GM23338 (cell line): ENCODE data around the gene ST7L. TPM values are rescaled to one million over a fixed set of nuclear protein-coding genes. Genes with fewer than 3 reads are reported as not detected.

Source experiments
- ATAC-seq: fragments of 200-7000 bp; cut with Tn5 transposase; 3 replicates; pipeline ENCODE4 v1.9.1; 2020
- DNase-seq: peaks from one replicate; pipeline ENCODE4 v3.0.0-alpha.2; 2015; ENCODE audit warnings: low spot score
- H2AFZ ChIP-seq: fragments of 200-600 bp; sonication (generic); 2 replicates; pipeline ENCODE4 v1.8.0; 2016; ENCODE audit warnings: antibody characterized with exemption, mild to moderate bottlenecking, moderate library complexity
- H3F3A ChIP-seq: fragments of 200-600 bp; sonication (generic); replicated peaks from 2 replicates; pipeline ENCODE4 v1.8.0; 2017; ENCODE audit warnings: antibody characterized with exemption, mixed run types, low read depth
- H3K27ac ChIP-seq: fragments of 200-600 bp; sonication (generic); 2 replicates; pipeline ENCODE4 v1.6.1; 2016; ENCODE audit warnings: low read depth
- H3K27me3 ChIP-seq: fragments of 200-600 bp; sonication (generic); 2 replicates; pipeline ENCODE4 v1.8.0; 2016; ENCODE audit warnings: mild to moderate bottlenecking, mixed run types, moderate library complexity; ENCODE audit not compliant: insufficient read depth
- H3K36me3 ChIP-seq: fragments of 200-600 bp; sonication (generic); 2 replicates; pipeline ENCODE4 v1.8.0; 2016; ENCODE audit warnings: mild to moderate bottlenecking; ENCODE audit not compliant: insufficient read depth
- H3K4me1 ChIP-seq: fragments of 200-600 bp; sonication (generic); 2 replicates; pipeline ENCODE4 v1.8.0; 2016; ENCODE audit warnings: mild to moderate bottlenecking, moderate library complexity; ENCODE audit not compliant: insufficient read depth
- H3K4me2 ChIP-seq: fragments of 200-600 bp; sonication (generic); 2 replicates; pipeline ENCODE4 v1.7.1; 2017; ENCODE audit warnings: mixed run types
- H3K4me3 ChIP-seq: fragments of 200-600 bp; sonication (generic); 2 replicates; pipeline ENCODE4 v1.6.1; 2016; ENCODE audit warnings: mixed run types
- H3K79me2 ChIP-seq: fragments of 200-600 bp; sonication (generic); replicated peaks from 2 replicates; pipeline ENCODE4 v1.8.0; 2017; ENCODE audit warnings: mild to moderate bottlenecking; ENCODE audit not compliant: insufficient read depth
- H3K9me2 ChIP-seq: fragments of 200-600 bp; sonication (generic); 2 replicates; pipeline ENCODE4 v1.8.0; 2017; ENCODE audit not compliant: insufficient read depth
- H4K20me1 ChIP-seq: fragments of 200-600 bp; sonication (generic); replicated peaks from 2 replicates; pipeline ENCODE4 v1.8.0; 2017; ENCODE audit warnings: mild to moderate bottlenecking; ENCODE audit not compliant: insufficient read depth
- H3K27ac Mint-ChIP-seq: 2 replicates; pipeline ENCODE4 v1.8.0; 2020; ENCODE audit warnings: inconsistent platforms, mild to moderate bottlenecking, moderate library complexity, mixed read lengths
- H3K27me3 Mint-ChIP-seq: 3 replicates; pipeline ENCODE4 v1.8.0; 2022; ENCODE audit warnings: low read depth, mild to moderate bottlenecking, moderate library complexity, mixed read lengths, inconsistent platforms; ENCODE audit not compliant: insufficient read depth, poor library complexity
- H3K36me3 Mint-ChIP-seq: 3 replicates; pipeline ENCODE4 v1.8.0; 2021; ENCODE audit warnings: low read depth, mild to moderate bottlenecking, inconsistent platforms, moderate library complexity, mixed read lengths
- H3K4me1 Mint-ChIP-seq: 3 replicates; pipeline ENCODE4 v1.8.0; 2020; ENCODE audit warnings: mild to moderate bottlenecking, inconsistent platforms, mixed read lengths
- H3K4me3 Mint-ChIP-seq: 3 replicates; pipeline ENCODE4 v1.8.0; 2021; ENCODE audit warnings: moderate library complexity, mild to moderate bottlenecking, inconsistent platforms, mixed read lengths
- H3K9me3 Mint-ChIP-seq: 3 replicates; pipeline ENCODE4 v1.8.0; 2020; ENCODE audit warnings: moderate library complexity, mild to moderate bottlenecking, inconsistent platforms, mixed read lengths
- CREB1 ChIP-seq: fragments of 250-450 bp; sonication (Bioruptor Pico); IDR thresholded peaks from 2 replicates; pipeline ENCODE4 v1.5.0; 2020; ENCODE audit warnings: low read depth, mild to moderate bottlenecking, moderate library complexity
- CTCF ChIP-seq, 2 experiments: fragments of 200-600 bp in 1 of 2; sonication (generic) in 1 of 2; conservative IDR thresholded peaks; 2 replicates each; pipeline versions ENCODE4 v1.5.1 to v1.6.1; 2016 to 2017; ENCODE audit warnings: antibody characterized with exemption in 2 of 2, low read depth in 2 of 2, mild to moderate bottlenecking in 2 of 2, moderate library complexity in 1 of 2
- ETS1 ChIP-seq: IDR thresholded peaks from 2 replicates; pipeline ENCODE4 v1.6.1; 2016; ENCODE audit warnings: antibody characterized with exemption
- EZH2 ChIP-seq: fragments of 200-600 bp; sonication (generic); IDR thresholded peaks from one replicate; pipeline ENCODE4 v1.8.0; 2017; ENCODE audit warnings: antibody characterized with exemption, mild to moderate bottlenecking, low read depth; ENCODE audit not compliant: unreplicated experiment
- POLR2AphosphoS5 ChIP-seq: IDR thresholded peaks from 2 replicates; pipeline ENCODE4 v1.6.1; 2016; ENCODE audit warnings: antibody characterized with exemption, low read depth
- REST ChIP-seq: IDR thresholded peaks from one replicate; pipeline ENCODE4 v1.6.1; 2018; ENCODE audit warnings: antibody characterized with exemption; ENCODE audit not compliant: unreplicated experiment
- ZNF331 ChIP-seq: fragments of 250-450 bp; sonication (Bioruptor Pico); IDR thresholded peaks from 2 replicates; pipeline ENCODE4 v1.5.0; 2020; ENCODE audit warnings: low read depth, mild to moderate bottlenecking, moderate library complexity
- ZNF462 ChIP-seq: fragments of 250-450 bp; sonication (Bioruptor Pico); IDR thresholded peaks from 2 replicates; pipeline ENCODE4 v1.5.0; 2020; ENCODE audit warnings: mild to moderate bottlenecking, moderate library complexity
- polyA plus RNA-seq: library from polyadenylated mRNA; unstranded; fragments of >200 nt; fragmentation: Nextera tagmentation; extraction: Ambion mirVana; gene quantifications from 2 replicates; pipeline ENCODE4 v1.2.1, GENCODE V29; 2016
- total RNA-seq: library from RNA; depleted of rRNA; stranded (reverse); fragments of >200 nt; shearing (Covaris generic); gene quantifications from 2 replicates; pipeline ENCODE4 v1.2.3, GENCODE V29; 2014

Gene ST7L
- total and polyA plus RNA-seq, 2 experiments from 2014 or later: 18.2 to 21.0 TPM

GRCh38 chr1:112524986-112525385, 94.0 kb downstream of the ST7L start (continued):
- no peak for TF ChIP-seq CTCF (conservative IDR thresholded peaks at IDR 0.05; ENCODE audit: low read depth in 2 of 2)
- TF ChIP-seq EZH2: no peak
- no peak for TF ChIP-seq REST
- no peak for TF ChIP-seq CREB1 (CRISPR knock-in tag)
- no peak for TF ChIP-seq POLR2AphosphoS5
- no peak for TF ChIP-seq ZNF331 (CRISPR knock-in tag)

GRCh38 chr1:112524251-112524650, 94.7 kb downstream of the ST7L start:
- DNase-seq: peak; percentile 75
- no peak overlapping the region for H3K27ac ChIP-seq

More at GRCh38 chr1:112524251-112524650, 94.7 kb downstream of the ST7L start:
- no peak overlapping the region for H2AFZ ChIP-seq
- H3K9me2 ChIP-seq: no peaks in the 10 kb centered on the region; the same call in 1 of the 2 replicates
- H3K4me3 ChIP-seq: no peak overlapping the region
- no peaks in the 10 kb centered on the region for H3K36me3 ChIP-seq
- H3F3A ChIP-seq: no peaks in the 10 kb centered on the region
- H3K79me2 ChIP-seq: no peaks in the 10 kb centered on the region
- TF ChIP-seq CREB1 (CRISPR knock-in tag) (no peak), EZH2 (no peak), ETS1 (no peak), CTCF (conservative IDR thresholded peaks at IDR 0.05; ENCODE audit: low read depth in 2 of 2) (0 out of 4 replicates have a peak, but pooled peaks of 1 of the 2 experiments have one; percentile 8), ZNF462 (no peak)
- ATAC-seq: peak; percentile 93
- Mint-ChIP-seq H3K9me3 (no peaks in the 10 kb centered on the region), H3K4me3 (no peak overlapping the region), H3K36me3 (no peaks in the 10 kb centered on the region), H3K4me1 (peaks cover 28% of the 10 kb centered on the region), H3K27ac (no peak overlapping the region), H3K27me3 (peaks cover 2% of the 10 kb centered on the region)
- peaks cover 8% of the 10 kb centered on the region; the same call in 1 of the 2 replicates for H4K20me1 ChIP-seq
- H3K4me2 ChIP-seq: peak overlapping the region; percentile 24; the same call in 1 of the 2 replicates
- H3K27me3 ChIP-seq: no peaks in the 10 kb centered on the region
- peaks cover 26% of the 10 kb centered on the region for H3K4me1 ChIP-seq
